Lung (tissue), 12 donors: ENCODE results near the gene ASF1A. TPM values are rescaled to one million over a fixed set of nuclear protein-coding genes. Genes with fewer than 3 reads are reported as not detected.

Source experiments
- ATAC-seq: fragments of 200-7000 bp; cut with Tn5 transposase; one replicate; pipeline ENCODE4 v1.9.1; 2020; ENCODE audit warnings: moderate number of reproducible peaks; ENCODE audit not compliant: insufficient read depth, low FRiP score
- DNase-seq, 3 donors: peaks; one replicate each; pipeline ENCODE4 v3.0.0-alpha.2; 2013 to 2017
- H3K27ac ChIP-seq, 2 donors: one replicate each; pipeline ENCODE4 v1.5.1; 2013; ENCODE audit warnings: mild to moderate bottlenecking in 2 of 2, moderate library complexity in 2 of 2, control low read depth in 1 of 2, inconsistent platforms in 1 of 2, low read depth in 1 of 2, low read length in 1 of 2
- H3K27me3 ChIP-seq, 3 donors: one replicate each; pipeline ENCODE4 v1.5.1; 2013; ENCODE audit warnings: low read length in 2 of 3; ENCODE audit not compliant: control insufficient read depth in 3 of 3, insufficient read depth in 3 of 3
- H3K36me3 ChIP-seq, 4 donors: one replicate each; pipeline ENCODE4 v1.5.1; 2013; ENCODE audit warnings: low read length in 4 of 4, mild to moderate bottlenecking in 1 of 4, moderate library complexity in 1 of 4; ENCODE audit not compliant: control insufficient read depth in 4 of 4, insufficient read depth in 4 of 4
- H3K4me1 ChIP-seq, 5 donors: one replicate each; pipeline ENCODE4 v1.5.1; 2013; ENCODE audit warnings: low read length in 5 of 5, mild to moderate bottlenecking in 2 of 5, moderate library complexity in 1 of 5; ENCODE audit not compliant: control insufficient read depth in 5 of 5, insufficient read depth in 5 of 5
- H3K4me3 ChIP-seq: one replicate; pipeline ENCODE4 v1.5.1; 2013; ENCODE audit warnings: mild to moderate bottlenecking, control low read depth, moderate library complexity
- H3K9ac ChIP-seq, 2 donors: one replicate each; pipeline ENCODE4 v1.5.1; 2013; ENCODE audit warnings: low read length in 2 of 2, control low read depth in 1 of 2; ENCODE audit not compliant: insufficient read depth in 1 of 2
- H3K9me3 ChIP-seq, 4 donors: one replicate each; pipeline ENCODE4 v1.5.1; 2013; ENCODE audit warnings: low read length in 3 of 4, mild to moderate bottlenecking in 1 of 4, moderate library complexity in 1 of 4; ENCODE audit not compliant: control insufficient read depth in 4 of 4, insufficient read depth in 3 of 4
- WGBS, 2 donors: extraction: QIAGEN DNeasy Blood & Tissue Kit; methylation state at CpG; one replicate each; pipeline ENCODE4 v1.1.7; 2013; 5-methylcytosine and 5-hydroxymethylcytosine counted together
- polyA plus RNA-seq, 2 donors: library from polyadenylated mRNA; stranded (reverse); fragments of 200-250 nt; gene quantifications; one replicate each; pipeline ENCODE4 v1.2.1, GENCODE V29; 2013
- total RNA-seq, 2 donors: library from RNA; depleted of rRNA in 1 of 2; stranded (reverse); fragments of >200 nt in 1 of 2; gene quantifications; one replicate each; pipeline ENCODE4 v1.2.1, GENCODE V29; 2014 to 2021
- TF ChIP-seq, protein P1 (sequence below): IDR thresholded peaks from 2 replicates; pipeline ENCODE4 v1.5.1; 2012; ENCODE audit warnings: mild to moderate bottlenecking; ENCODE audit errors: control extremely low read depth, extremely low read depth
- donor health status: control.
- donor health status: control.
- donor health status: Bipolar disorder and iron deficiency.
- donor health status: healthy.
- donor health status: DM: yes; HTN: yes; CAD: no.

ASF1A gene
- total and polyA plus RNA-seq, 4 donors: 8.9 to 32.9 (median 23.9) TPM

DNA sequence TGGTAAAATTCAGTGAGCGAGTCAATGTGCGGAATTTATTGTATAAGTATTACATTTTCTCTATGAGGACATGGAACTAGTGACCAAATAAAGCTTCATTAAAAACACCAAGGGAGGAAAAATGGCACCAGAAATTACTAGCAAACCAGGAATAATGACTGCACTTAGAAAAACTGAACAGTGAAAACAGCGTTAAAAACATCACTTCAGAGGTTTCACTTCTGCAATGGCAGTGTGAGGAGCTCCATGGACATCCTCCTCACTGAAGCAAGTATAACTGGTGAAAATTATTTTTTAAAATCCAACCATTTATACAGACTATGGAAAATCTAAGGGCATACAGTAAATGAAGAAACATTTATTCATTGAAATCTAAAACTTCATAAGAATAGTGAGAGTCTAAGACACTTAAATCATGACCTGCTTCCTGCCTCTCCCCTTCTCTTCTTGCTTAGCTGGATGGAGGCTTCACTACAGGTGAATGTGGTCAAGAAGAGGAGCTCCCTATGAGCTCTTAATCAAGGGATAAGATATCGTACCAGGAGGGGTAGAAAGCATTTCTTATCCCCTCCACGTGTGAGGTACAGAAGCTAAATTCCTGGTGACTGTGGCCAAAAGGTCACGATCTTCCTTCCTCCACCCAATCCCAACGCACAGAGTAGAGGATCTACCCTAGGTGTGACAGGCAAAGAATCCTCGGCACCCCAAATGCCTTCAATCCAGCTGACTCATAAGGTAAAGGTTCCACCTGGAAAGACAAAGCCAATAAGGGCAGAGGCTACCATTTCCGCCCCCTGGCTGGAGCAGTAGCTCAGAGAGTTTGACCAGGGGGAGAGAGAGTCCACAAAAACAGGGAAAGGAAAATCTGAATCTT lies 12.3 kb upstream of the ASF1A start:
- H3K9ac ChIP-seq: no peak overlapping the region
- no peaks in the 10 kb centered on the region for H3K27me3 ChIP-seq
- no peaks in the 10 kb centered on the region for H3K36me3 ChIP-seq
- WGBS, 2 donors: 79 to 88% methylated on average over 9 of the region's 9 CpGs
- DNase-seq (no peak), ATAC-seq (no peak)
- peaks cover 0 to 7% (median 2%) of the 10 kb centered on the region in 5 donors for H3K4me1 ChIP-seq
- no peaks in the 10 kb centered on the region for H3K9me3 ChIP-seq
- H3K4me3 ChIP-seq: no peak overlapping the region
- H3K27ac ChIP-seq: peak overlapping the region in 1 of 2 donors; percentile 32
- TF ChIP-seq, protein P1, sequence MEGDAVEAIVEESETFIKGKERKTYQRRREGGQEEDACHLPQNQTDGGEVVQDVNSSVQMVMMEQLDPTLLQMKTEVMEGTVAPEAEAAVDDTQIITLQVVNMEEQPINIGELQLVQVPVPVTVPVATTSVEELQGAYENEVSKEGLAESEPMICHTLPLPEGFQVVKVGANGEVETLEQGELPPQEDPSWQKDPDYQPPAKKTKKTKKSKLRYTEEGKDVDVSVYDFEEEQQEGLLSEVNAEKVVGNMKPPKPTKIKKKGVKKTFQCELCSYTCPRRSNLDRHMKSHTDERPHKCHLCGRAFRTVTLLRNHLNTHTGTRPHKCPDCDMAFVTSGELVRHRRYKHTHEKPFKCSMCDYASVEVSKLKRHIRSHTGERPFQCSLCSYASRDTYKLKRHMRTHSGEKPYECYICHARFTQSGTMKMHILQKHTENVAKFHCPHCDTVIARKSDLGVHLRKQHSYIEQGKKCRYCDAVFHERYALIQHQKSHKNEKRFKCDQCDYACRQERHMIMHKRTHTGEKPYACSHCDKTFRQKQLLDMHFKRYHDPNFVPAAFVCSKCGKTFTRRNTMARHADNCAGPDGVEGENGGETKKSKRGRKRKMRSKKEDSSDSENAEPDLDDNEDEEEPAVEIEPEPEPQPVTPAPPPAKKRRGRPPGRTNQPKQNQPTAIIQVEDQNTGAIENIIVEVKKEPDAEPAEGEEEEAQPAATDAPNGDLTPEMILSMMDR: no peak

DNA sequence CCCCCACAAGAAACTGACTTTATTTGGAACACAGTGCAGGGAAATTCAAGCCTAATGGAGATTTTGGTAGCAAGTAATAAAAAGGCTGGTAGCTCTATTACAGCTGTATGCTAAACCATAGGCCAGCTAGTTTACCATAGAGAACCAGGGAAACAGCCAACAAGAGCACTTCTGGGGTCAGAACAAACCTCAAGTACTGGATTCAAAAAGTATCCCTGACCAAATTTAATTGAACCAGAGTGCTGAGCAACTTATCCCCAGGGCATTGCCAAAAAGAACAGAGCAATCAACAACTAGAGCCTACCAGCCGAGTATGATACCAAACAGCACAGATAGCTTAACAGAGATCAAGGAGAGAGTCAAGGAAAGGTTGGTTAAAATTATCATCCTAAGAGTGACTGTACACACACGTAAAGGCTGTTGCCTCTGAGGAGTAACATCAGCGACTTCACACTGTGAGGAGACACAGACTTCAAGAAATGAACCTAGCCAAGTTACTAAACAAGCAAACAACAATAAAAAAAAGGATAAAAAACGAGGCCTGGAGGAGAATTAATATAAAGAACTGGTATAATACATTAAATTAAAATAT lies 11.5 kb upstream of the ASF1A start:
- Histone ChIP-seq H3K27me3 (no peaks in the 10 kb centered on the region), H3K36me3 (no peaks in the 10 kb centered on the region), H3K9me3 (no peaks in the 10 kb centered on the region), H3K9ac (no peak overlapping the region), H3K4me3 (no peak overlapping the region), H3K27ac (no peak overlapping the region), H3K4me1 (peaks cover 0 to 5% (median under 1%) of the 10 kb centered on the region in 5 donors)
- TF ChIP-seq, protein P1: no peak
- ATAC-seq (no peak), DNase-seq (no peak)
- WGBS, 2 donors: 93 to 95% methylated on average over 4 of the region's 4 CpGs

DNA sequence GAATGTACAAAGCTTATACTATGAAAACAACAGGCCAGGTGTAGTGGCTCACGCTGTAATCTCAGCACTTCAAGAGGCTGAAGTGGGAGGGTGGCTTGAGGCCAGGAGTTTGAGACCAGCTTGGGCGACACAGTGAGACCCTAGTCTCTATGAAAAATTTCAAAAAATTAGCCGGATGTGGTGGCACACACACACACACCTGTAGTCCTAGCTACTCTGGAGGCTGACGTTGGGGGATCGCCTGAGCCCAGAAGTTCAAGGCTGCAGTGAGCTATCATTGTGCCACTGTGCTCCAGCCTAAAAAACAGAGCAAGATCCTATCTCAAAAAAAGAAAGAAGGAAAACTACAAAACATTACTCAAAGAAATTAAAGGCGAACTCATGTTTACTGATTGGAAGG lies 7.3 kb upstream of the ASF1A start:
- Histone ChIP-seq H3K27ac (no peak overlapping the region), H3K4me3 (no peak overlapping the region), H3K4me1 (peaks cover 0 to 4% (median 2%) of the 10 kb centered on the region in 5 donors), H3K9ac (no peak overlapping the region), H3K36me3 (no peaks in the 10 kb centered on the region), H3K9me3 (no peaks in the 10 kb centered on the region), H3K27me3 (no peaks in the 10 kb centered on the region)
- no peak for ATAC-seq
- 86 to 95% methylated on average over 6 of the region's 6 CpGs for WGBS, 2 donors
- no peak for DNase-seq
- TF ChIP-seq, protein P1: no peak
